Lung (tissue), 12 donors: ENCODE data around the gene CELSR1. TPM values are rescaled to one million over a fixed set of nuclear protein-coding genes. Genes with fewer than 3 reads are reported as not detected.

Experiments
- ATAC-seq: fragments of 200-7000 bp; cut with Tn5 transposase; one replicate; pipeline ENCODE4 v1.9.1; 2020; ENCODE audit warnings: moderate number of reproducible peaks; ENCODE audit not compliant: insufficient read depth, low FRiP score
- DNase-seq, 3 donors: peaks; one replicate each; pipeline ENCODE4 v3.0.0-alpha.2; 2013 to 2017
- H3K27ac ChIP-seq, 2 donors: one replicate each; pipeline ENCODE4 v1.5.1; 2013; ENCODE audit warnings: mild to moderate bottlenecking in 2 of 2, moderate library complexity in 2 of 2, control low read depth in 1 of 2, inconsistent platforms in 1 of 2, low read depth in 1 of 2, low read length in 1 of 2
- H3K27me3 ChIP-seq, 3 donors: one replicate each; pipeline ENCODE4 v1.5.1; 2013; ENCODE audit warnings: low read length in 2 of 3; ENCODE audit not compliant: control insufficient read depth in 3 of 3, insufficient read depth in 3 of 3
- H3K36me3 ChIP-seq, 4 donors: one replicate each; pipeline ENCODE4 v1.5.1; 2013; ENCODE audit warnings: low read length in 4 of 4, mild to moderate bottlenecking in 1 of 4, moderate library complexity in 1 of 4; ENCODE audit not compliant: control insufficient read depth in 4 of 4, insufficient read depth in 4 of 4
- H3K4me1 ChIP-seq, 5 donors: one replicate each; pipeline ENCODE4 v1.5.1; 2013; ENCODE audit warnings: low read length in 5 of 5, mild to moderate bottlenecking in 2 of 5, moderate library complexity in 1 of 5; ENCODE audit not compliant: control insufficient read depth in 5 of 5, insufficient read depth in 5 of 5
- H3K4me3 ChIP-seq: one replicate; pipeline ENCODE4 v1.5.1; 2013; ENCODE audit warnings: mild to moderate bottlenecking, control low read depth, moderate library complexity
- H3K9ac ChIP-seq, 2 donors: one replicate each; pipeline ENCODE4 v1.5.1; 2013; ENCODE audit warnings: low read length in 2 of 2, control low read depth in 1 of 2; ENCODE audit not compliant: insufficient read depth in 1 of 2
- H3K9me3 ChIP-seq, 4 donors: one replicate each; pipeline ENCODE4 v1.5.1; 2013; ENCODE audit warnings: low read length in 3 of 4, mild to moderate bottlenecking in 1 of 4, moderate library complexity in 1 of 4; ENCODE audit not compliant: control insufficient read depth in 4 of 4, insufficient read depth in 3 of 4
- CTCF ChIP-seq: IDR thresholded peaks from 2 replicates; pipeline ENCODE4 v1.5.1; 2012; ENCODE audit warnings: mild to moderate bottlenecking; ENCODE audit errors: control extremely low read depth, extremely low read depth
- WGBS, 2 donors: extraction: QIAGEN DNeasy Blood & Tissue Kit; methylation state at CpG; one replicate each; pipeline ENCODE4 v1.1.7; 2013; 5-methylcytosine and 5-hydroxymethylcytosine counted together
- polyA plus RNA-seq, 2 donors: library from polyadenylated mRNA; stranded (reverse); fragments of 200-250 nt; gene quantifications; one replicate each; pipeline ENCODE4 v1.2.1, GENCODE V29; 2013
- total RNA-seq, 2 donors: library from RNA; depleted of rRNA in 1 of 2; stranded (reverse); fragments of >200 nt in 1 of 2; gene quantifications; one replicate each; pipeline ENCODE4 v1.2.1, GENCODE V29; 2014 to 2021
- donor health status: control.
- donor health status: control.
- donor health status: Bipolar disorder and iron deficiency.
- donor health status: healthy.
- donor health status: DM: yes; HTN: yes; CAD: no.

CELSR1 gene
- total and polyA plus RNA-seq, 4 donors, result 14.0 to 65.9 (median 32.7) TPM

- DNase-seq (no peak), ATAC-seq (no peak)
- no peak for TF ChIP-seq CTCF
- no peaks in the 10 kb centered on the region for H3K9me3 ChIP-seq
- H3K4me1 ChIP-seq, result peaks cover 0 to 32% (median 19%) of the 10 kb centered on the region in 5 donors
- 72 to 78% methylated on average over 16 of the region's 16 CpGs for WGBS, 2 donors
- H3K27me3 ChIP-seq, result peaks cover 0 to 12% (median 0%) of the 10 kb centered on the region in 3 donors
- no peak overlapping the region for H3K9ac ChIP-seq
- no peaks in the 10 kb centered on the region for H3K36me3 ChIP-seq
- H3K27ac ChIP-seq, result peak overlapping the region in 1 of 2 donors; percentile 49
- no peak overlapping the region for H3K4me3 ChIP-seq
Measured at GRCh38 chr22:46452195-46453005, 85.0 kb downstream of the CELSR1 start.

- Histone ChIP-seq H3K9ac (no peak overlapping the region), H3K4me3 (no peak overlapping the region), H3K4me1 (peaks cover 0 to 35% (median 19%) of the 10 kb centered on the region in 5 donors), H3K9me3 (no peaks in the 10 kb centered on the region), H3K27ac (peak overlapping the region in 1 of 2 donors; percentile 49), H3K36me3 (no peaks in the 10 kb centered on the region), H3K27me3 (peaks cover 0 to 12% (median 0%) of the 10 kb centered on the region in 3 donors)
- ATAC-seq (no peak), DNase-seq (no peak)
- no peak for TF ChIP-seq CTCF
- WGBS, 2 donors, result 78 to 85% methylated on average over 12 of the region's 12 CpGs
Measured at GRCh38 chr22:46451741-46452140, 85.7 kb downstream of the CELSR1 start.

GRCh38 chr22:46450931-46451561, 86.4 kb downstream of the CELSR1 start:
- whole genome bisulfite sequencing, 2 donors, result 68 to 83% methylated on average over 15 of the region's 15 CpGs

More at GRCh38 chr22:46450931-46451561, 86.4 kb downstream of the CELSR1 start:
- Histone ChIP-seq H3K27me3 (peaks cover 0 to 11% (median 0%) of the 10 kb centered on the region in 3 donors), H3K4me3 (no peak overlapping the region), H3K4me1 (peaks cover 0 to 42% (median 19%) of the 10 kb centered on the region in 5 donors), H3K9ac (peak overlapping the region in 1 of 2 donors; percentile 19), H3K36me3 (no peaks in the 10 kb centered on the region), H3K9me3 (no peaks in the 10 kb centered on the region), H3K27ac (peak overlapping the region in 1 of 2 donors; percentile 27)
- TF ChIP-seq CTCF, result no peak
- DNase-seq (peak; percentile 22 to 52 (median 49)), ATAC-seq (no peak)
